Activated CD4-positive, CD25-positive, alpha-beta regulatory T cell treated with anti-CD3 and anti-CD28 coated beads, Interleukin-2, amount 50 U/mL, for 16 hours (primary cell): ENCODE results near the gene SLAMF6.

Experiments used
- DNase-seq: peaks from one replicate; pipeline ENCODE4 v3.0.0-alpha.2; 2020; ENCODE audit warnings: low read depth, low spot score

Gene SLAMF6

GRCh38 chr1:160467576-160467975 lies 55.5 kb downstream of the SLAMF6 start:
- no peak for DNase-seq

- DNase-seq, result no peak
Observed at GRCh38 chr1:160466961-160467360, 56.1 kb downstream of the SLAMF6 start.

GRCh38 chr1:160465123-160465522 lies 57.9 kb downstream of the SLAMF6 start:
- DNase-seq, result no peak

- no peak for DNase-seq
Observed at GRCh38 chr1:160460683-160461287, 62.3 kb downstream of the SLAMF6 start.

GRCh38 chr1:160460214-160460642 lies 62.8 kb downstream of the SLAMF6 start:
- no peak for DNase-seq

GRCh38 chr1:160459687-160460086 lies 63.4 kb downstream of the SLAMF6 start:
- no peak for DNase-seq

- no peak for DNase-seq
Observed at GRCh38 chr1:160459056-160459455, 64.0 kb downstream of the SLAMF6 start.

- DNase-seq, result no peak
Observed at GRCh38 chr1:160455153-160455517, 67.9 kb downstream of the SLAMF6 start.

GRCh38 chr1:160454371-160455152 lies 68.5 kb downstream of the SLAMF6 start:
- no peak for DNase-seq

- no peak for DNase-seq
Observed at GRCh38 chr1:160453443-160453842, 69.6 kb downstream of the SLAMF6 start.

- no peak for DNase-seq
Observed at GRCh38 chr1:160451859-160452232, 71.2 kb downstream of the SLAMF6 start.

GRCh38 chr1:160451119-160451858 lies 71.8 kb downstream of the SLAMF6 start:
- no peak for DNase-seq

- no peak for DNase-seq
Observed at GRCh38 chr1:160449494-160449893, 73.6 kb downstream of the SLAMF6 start.

- no peak for DNase-seq
Observed at GRCh38 chr1:160446945-160447600, 76.0 kb downstream of the SLAMF6 start.

- DNase-seq, result no peak
Observed at GRCh38 chr1:160439718-160440117, 83.3 kb downstream of the SLAMF6 start.

GRCh38 chr1:160438935-160439334 lies 84.1 kb downstream of the SLAMF6 start:
- no peak for DNase-seq

- no peak for DNase-seq
Observed at GRCh38 chr1:160438317-160438918, 84.6 kb downstream of the SLAMF6 start.

- DNase-seq, result no peak
Observed at GRCh38 chr1:160437432-160438316, 85.4 kb downstream of the SLAMF6 start.

GRCh38 chr1:160436966-160437365 lies 86.1 kb downstream of the SLAMF6 start:
- DNase-seq, result no peak
